HG03280 (cell line): ENCODE measurements around the gene CTTN.
"Not testable (repeated sequence)": the region's sequence is repeated elsewhere in the genome, so short reads cannot be mapped to it uniquely, and the experiment has no call there.

Source experiments
- ATAC-seq: cut with Tn5 transposase; IDR thresholded peaks from one replicate; pipeline ENCODE4 v1.9.1; 2021; ENCODE audit warnings: mild to moderate bottlenecking, moderate library complexity; ENCODE audit not compliant: unreplicated experiment

The CTTN gene

GRCh38 chr11:70445091-70445490 is 46.8 kb downstream of the CTTN start:
- ATAC-seq, result no peak

GRCh38 chr11:70445605-70446004 is 47.3 kb downstream of the CTTN start:
- no peak for ATAC-seq

- no peak for ATAC-seq
These were observed 50.7 kb downstream of the CTTN start for GRCh38 chr11:70448983-70449567.

- ATAC-seq, result no peak
These were observed 56.0 kb downstream of the CTTN start for GRCh38 chr11:70454197-70454767.

GRCh38 chr11:70454811-70455210 is 56.5 kb downstream of the CTTN start:
- not testable (repeated sequence) for ATAC-seq

GRCh38 chr11:70455354-70455753 is 57.0 kb downstream of the CTTN start:
- ATAC-seq, result no peak

- ATAC-seq, result no peak
These were observed 58.7 kb downstream of the CTTN start for GRCh38 chr11:70456921-70457532.

GRCh38 chr11:70458736-70459135 is 60.4 kb downstream of the CTTN start:
- ATAC-seq, result no peak

- no peak for ATAC-seq
These were observed 61.8 kb downstream of the CTTN start for GRCh38 chr11:70460111-70460510.

GRCh38 chr11:70460964-70461363 is 62.6 kb downstream of the CTTN start:
- ATAC-seq, result no peak

- ATAC-seq, result no peak
These were observed 64.6 kb downstream of the CTTN start for GRCh38 chr11:70462818-70463477.

GRCh38 chr11:70463478-70464255 is 65.3 kb downstream of the CTTN start:
- ATAC-seq, result no peak

GRCh38 chr11:70464509-70465361 is 66.4 kb downstream of the CTTN start:
- ATAC-seq, result no peak

- no peak for ATAC-seq
These were observed 67.8 kb downstream of the CTTN start for GRCh38 chr11:70466154-70466553.

GRCh38 chr11:70466596-70466995 is 68.3 kb downstream of the CTTN start:
- ATAC-seq, result no peak

GRCh38 chr11:70467201-70468085 is 69.1 kb downstream of the CTTN start:
- no peak for ATAC-seq

GRCh38 chr11:70468256-70469195 is 70.2 kb downstream of the CTTN start:
- ATAC-seq, result no peak

- no peak for ATAC-seq
These were observed 71.8 kb downstream of the CTTN start for GRCh38 chr11:70470127-70470526.
